HepG2 (cell line): ENCODE measurements around the gene NRN1. TPM values are rescaled to one million over a fixed set of nuclear protein-coding genes. Genes with fewer than 3 reads are reported as not detected.

Experiments used
- ATAC-seq: fragments of 200-7000 bp; cut with Tn5 transposase; 3 replicates; pipeline ENCODE4 v1.9.1; 2020; ENCODE audit warnings: mild to moderate bottlenecking, moderate library complexity
- BruUV-seq: library from RNA; stranded (reverse); fragments of 400-500 nt; replicated peaks from 2 replicates; lab custom pipeline; 2021; lab: Mats Ljungman, UMichigan
- CTCF ChIA-PET: fragments of 300-600 bp; formaldehyde crosslinking; extraction: SDS; loops from one replicate; lab custom pipeline; 2021; ENCODE audit warnings: low total read pairs, inconsistent platforms, low intra/inter-chr PET ratio; lab: Yijun Ruan, JAX
- POLR2A ChIA-PET: fragments of 350-600 bp; sonication (Branson Sonifier 250); formaldehyde crosslinking; loops from one replicate; lab custom pipeline; 2020; ENCODE audit warnings: antibody characterized with exemption, inconsistent platforms; lab: Yijun Ruan, JAX
- DNase-seq: peaks from one replicate; pipeline ENCODE4 v3.0.0-alpha.2; 2015; ENCODE audit warnings: low spot score
- FAIRE-seq: peaks from 3 replicates; lab custom pipeline; 2011; peaks lifted over from hg19 to GRCh38; lab: Jason Lieb, UNC
- H2AFZ ChIP-seq: one replicate; pipeline ENCODE4 v1.6.1; 2011; ENCODE audit warnings: low read length, inconsistent platforms
- H3K27ac ChIP-seq: fragments of 300-600 bp; 3 replicates; pipeline ENCODE4 v1.8.0; 2011; ENCODE audit warnings: mixed run types, mild to moderate bottlenecking, mixed read lengths, low read length, inconsistent platforms; ENCODE audit not compliant: insufficient read depth; ENCODE audit errors: extremely low read length
- H3K27me3 ChIP-seq, 2 experiments: fragments of 200-600 bp in 1 of 2; 2 replicates in 1 of 2; 3 replicates in 1 of 2; pipeline versions ENCODE4 v1.6.0 to v1.8.0; 2011; ENCODE audit warnings: low read length in 2 of 2, mild to moderate bottlenecking in 2 of 2, moderate library complexity in 2 of 2, inconsistent platforms in 1 of 2; ENCODE audit not compliant: insufficient read depth in 2 of 2, control insufficient read depth in 1 of 2
- H3K36me3 ChIP-seq, 2 experiments: fragments of 200-600 bp in 1 of 2; replicated peaks in 1 of 2; 2 replicates in 1 of 2; 3 replicates in 1 of 2; pipeline versions ENCODE4 v1.5.1 to v1.8.0; 2011; ENCODE audit warnings: low read length in 2 of 2, inconsistent platforms in 1 of 2; ENCODE audit not compliant: insufficient read depth in 2 of 2, control insufficient read depth in 1 of 2
- H3K4me1 ChIP-seq: 2 replicates; pipeline ENCODE4 v1.5.1; 2012; ENCODE audit warnings: low read length, inconsistent platforms; ENCODE audit not compliant: insufficient read depth
- H3K4me2 ChIP-seq: 2 replicates; pipeline ENCODE4 v1.6.0; 2011; ENCODE audit warnings: low read depth, low read length, inconsistent platforms
- H3K4me3 ChIP-seq, 3 experiments: fragments of 200-600 bp in 1 of 3; sonication (generic), shearing (Covaris generic) in 1 of 3; replicated peaks in 1 of 3; 2 replicates each; pipeline ENCODE4 v1.5.1; 2011 to 2016; ENCODE audit warnings: low read length in 3 of 3, inconsistent platforms in 2 of 3, low read depth in 2 of 3, mild to moderate bottlenecking in 2 of 3, control low read depth in 1 of 3, mixed read lengths in 1 of 3; ENCODE audit not compliant: insufficient read depth in 1 of 3
- H3K79me2 ChIP-seq: one replicate; pipeline ENCODE4 v1.6.1; 2011; ENCODE audit warnings: low read length, inconsistent platforms; ENCODE audit not compliant: insufficient read depth
- H3K9ac ChIP-seq: 2 replicates; pipeline ENCODE4 v1.6.0; 2011; ENCODE audit warnings: mild to moderate bottlenecking, low read depth, low read length, inconsistent platforms; ENCODE audit not compliant: insufficient read depth
- H3K9me3 ChIP-seq: 2 replicates; pipeline ENCODE4 v1.5.1; 2012; ENCODE audit warnings: mild to moderate bottlenecking, low read length
- H4K20me1 ChIP-seq: 2 replicates; pipeline ENCODE4 v1.6.0; 2011; ENCODE audit warnings: inconsistent platforms, mild to moderate bottlenecking, low read length, moderate library complexity; ENCODE audit not compliant: insufficient read depth
- ADNP ChIP-seq: sonication (generic); formaldehyde crosslinking; IDR thresholded peaks from 2 replicates; pipeline ENCODE4 v1.4.0; 2020; ENCODE audit warnings: missing genetic modification reagents
- FOSL1 ChIP-seq: sonication (generic); formaldehyde crosslinking; IDR thresholded peaks from 2 replicates; pipeline ENCODE4 v1.9.0; 2021; ENCODE audit warnings: missing genetic modification reagents, borderline replicate concordance
- GTF3A ChIP-seq: sonication (generic); formaldehyde crosslinking; conservative IDR thresholded peaks from 2 replicates; pipeline ENCODE4 v1.4.0; 2020; ENCODE audit warnings: mild to moderate bottlenecking, missing genetic modification reagents
- GZF1 ChIP-seq: sonication (generic); formaldehyde crosslinking; IDR thresholded peaks from 2 replicates; pipeline ENCODE4 v1.5.1; 2020; ENCODE audit warnings: mild to moderate bottlenecking, missing genetic modification reagents
- ZNF136 ChIP-seq: sonication (generic); formaldehyde crosslinking; IDR thresholded peaks from 2 replicates; pipeline ENCODE4 v1.8.1; 2022; ENCODE audit warnings: low read depth, mild to moderate bottlenecking, moderate library complexity, missing genetic modification reagents
- ZNF138 ChIP-seq: sonication (generic); formaldehyde crosslinking; IDR thresholded peaks from 2 replicates; pipeline ENCODE4 v1.5.0; 2020; ENCODE audit warnings: mild to moderate bottlenecking, low read depth, missing genetic modification reagents
- ZNF503 ChIP-seq: sonication (generic); formaldehyde crosslinking; IDR thresholded peaks from 2 replicates; pipeline ENCODE4 v1.4.0; 2020; ENCODE audit warnings: missing genetic modification reagents
- WGBS: methylation state at CpG from one replicate; pipeline ENCODE4 v1.1.6; 2017; ENCODE audit warnings: low lambda C conversion rate; 5-methylcytosine and 5-hydroxymethylcytosine counted together
- in situ Hi-C: cut with HindIII; loops from 2 replicates; pipeline ENCODE4 v1.10.0; 2017; ENCODE audit warnings: low pct_unique_long_range_greater_than_20kb; ENCODE audit not compliant: extremely low pct_ligation_motif_present
- intact Hi-C: fragments of 100-400 bp; cut with micrococcal nuclease; formaldehyde crosslinking; loops from one replicate; pipeline ENCODE4 v1.10.0; 2022; ENCODE audit not compliant: unreplicated experiment
- polyA plus RNA-seq, 8 experiments: library from polyadenylated mRNA; depleted of rRNA in 3 of 8; stranded (reverse) in 7 of 8; unstranded in 1 of 8; fragments of >200 nt; fragmentation: Illumina TruSeq in 4 of 8; extraction: Trizol in 4 of 8; gene quantifications; 2 replicates each; pipeline versions ENCODE4 v1.2.1 to v1.2.3, GENCODE V29; 2011 to 2016; ENCODE audit warnings: low read depth in 4 of 8, missing spikeins in 1 of 8, mixed read lengths in 1 of 8; ENCODE audit not compliant: insufficient read depth in 1 of 8
- total RNA-seq, 5 experiments: library from RNA; depleted of rRNA; stranded (reverse); fragments of >200 nt; fragmentation: Illumina TruSeq; extraction: Trizol; gene quantifications; 2 replicates each; pipeline ENCODE4 v1.2.3, GENCODE V29; 2016; ENCODE audit warnings: low read depth in 1 of 5
- TF ChIP-seq, protein P1 (sequence below): sonication (generic); formaldehyde crosslinking; IDR thresholded peaks from 2 replicates; pipeline ENCODE4 v1.8.0; 2022; ENCODE audit warnings: missing genetic modification reagents, mild to moderate bottlenecking, inconsistent platforms, borderline replicate concordance
- TF ChIP-seq, protein P2 (sequence below): sonication (generic); formaldehyde crosslinking; conservative IDR thresholded peaks from 2 replicates; pipeline ENCODE4 v1.4.0; 2020; ENCODE audit warnings: missing genetic modification reagents

Gene NRN1
- total and polyA plus RNA-seq, 2 of the 13 experiments (the other 11 are each of a cell fraction or from before 2014, with no cell fraction given): 0.11 TPM; not detected in 1

GRCh38 chr6:5979650-5980420 lies 26.9 kb downstream of the NRN1 start (continued):
- TF ChIP-seq GZF1 (no peak), FOSL1 (CRISPR knock-in tag) (no peak), ZNF136 (CRISPR knock-in tag) (no peak)
- TF ChIP-seq, protein P1, sequence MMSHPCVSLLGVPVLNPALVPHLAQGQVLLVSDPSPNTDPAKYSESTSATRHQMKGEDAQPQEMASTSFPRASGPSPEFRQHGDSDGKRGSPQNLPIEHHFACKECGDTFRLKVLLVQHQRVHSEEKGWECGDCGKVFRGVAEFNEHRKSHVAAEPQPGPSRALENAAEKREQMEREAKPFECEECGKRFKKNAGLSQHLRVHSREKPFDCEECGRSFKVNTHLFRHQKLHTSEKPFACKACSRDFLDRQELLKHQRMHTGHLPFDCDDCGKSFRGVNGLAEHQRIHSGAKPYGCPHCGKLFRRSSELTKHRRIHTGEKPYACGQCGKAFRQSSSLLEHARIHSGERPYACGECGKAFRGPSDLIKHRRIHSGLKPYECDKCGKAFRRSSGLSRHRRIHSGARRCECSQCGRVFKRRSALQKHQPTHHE: no peak
- TF ChIP-seq, all 625 proteins: peak for 0

DNA sequence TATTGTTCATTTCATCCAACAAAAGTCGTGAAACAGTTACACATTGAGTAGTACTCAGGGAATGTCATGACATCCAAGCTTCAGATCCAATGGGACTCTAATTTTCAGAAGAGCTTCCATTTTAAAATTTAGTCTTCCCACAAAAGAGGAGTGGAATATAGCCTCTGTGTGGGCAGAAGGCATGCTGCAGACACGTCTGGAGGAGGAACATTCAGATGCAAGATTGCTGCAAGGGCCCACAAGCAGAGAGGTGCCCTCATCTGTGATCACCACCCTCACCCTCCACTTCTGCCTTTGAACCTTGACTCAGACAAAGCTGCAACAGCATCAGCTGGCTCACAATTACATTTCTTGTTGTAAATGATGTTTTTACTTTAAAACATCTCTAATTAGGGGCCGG lies 29.9 kb downstream of the NRN1 start:
- no peaks in the 10 kb centered on the region for H4K20me1 ChIP-seq
- no peaks in the 10 kb centered on the region for H3K79me2 ChIP-seq
- H3K9ac ChIP-seq: no peak overlapping the region
- ChIA-PET POLR2A (no interaction called here), CTCF (no interaction called here)
- in situ Hi-C loops (no loop called here), intact Hi-C loops (no loop called here)
- no peak overlapping the region for H3K4me2 ChIP-seq
- no peaks in the 10 kb centered on the region for H3K4me1 ChIP-seq
- no peak overlapping the region for H3K27ac ChIP-seq
- no peaks in the 10 kb centered on the region for H3K36me3 ChIP-seq
- H3K9me3 ChIP-seq: no peaks in the 10 kb centered on the region
- ATAC-seq: no peak
- no peak overlapping the region for H3K4me3 ChIP-seq
- FAIRE-seq: no peak
- H2AFZ ChIP-seq: no peak overlapping the region
- DNase-seq: no peak
- H3K27me3 ChIP-seq: peaks cover 2 to 8% of the 10 kb centered on the region in 2 experiments; a peak in 2 of 5 replicates
- 9% methylated on average over 3 of the region's 3 CpGs for WGBS
- BruUV-seq: no TSS peak
- no peak for TF ChIP-seq GTF3A (CRISPR knock-in tag)
- no peak for TF ChIP-seq ZNF503 (CRISPR knock-in tag)
- TF ChIP-seq, protein P2, sequence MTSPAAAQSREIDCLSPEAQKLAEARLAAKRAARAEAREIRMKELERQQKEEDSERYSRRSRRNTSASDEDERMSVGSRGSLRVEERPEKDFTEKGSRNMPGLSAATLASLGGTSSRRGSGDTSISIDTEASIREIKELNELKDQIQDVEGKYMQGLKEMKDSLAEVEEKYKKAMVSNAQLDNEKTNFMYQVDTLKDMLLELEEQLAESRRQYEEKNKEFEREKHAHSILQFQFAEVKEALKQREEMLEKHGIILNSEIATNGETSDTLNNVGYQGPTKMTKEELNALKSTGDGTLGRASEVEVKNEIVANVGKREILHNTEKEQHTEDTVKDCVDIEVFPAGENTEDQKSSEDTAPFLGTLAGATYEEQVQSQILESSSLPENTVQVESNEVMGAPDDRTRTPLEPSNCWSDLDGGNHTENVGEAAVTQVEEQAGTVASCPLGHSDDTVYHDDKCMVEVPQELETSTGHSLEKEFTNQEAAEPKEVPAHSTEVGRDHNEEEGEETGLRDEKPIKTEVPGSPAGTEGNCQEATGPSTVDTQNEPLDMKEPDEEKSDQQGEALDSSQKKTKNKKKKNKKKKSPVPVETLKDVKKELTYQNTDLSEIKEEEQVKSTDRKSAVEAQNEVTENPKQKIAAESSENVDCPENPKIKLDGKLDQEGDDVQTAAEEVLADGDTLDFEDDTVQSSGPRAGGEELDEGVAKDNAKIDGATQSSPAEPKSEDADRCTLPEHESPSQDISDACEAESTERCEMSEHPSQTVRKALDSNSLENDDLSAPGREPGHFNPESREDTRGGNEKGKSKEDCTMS (CRISPR knock-in tag): no peak
- TF ChIP-seq ZNF138 (CRISPR knock-in tag): no peak
- no peak for TF ChIP-seq ADNP
